ENCODE results near the gene CEP19.
"Not testable (repeated sequence)": the region's sequence is repeated elsewhere in the genome, so short reads cannot be mapped to it uniquely, and the experiment has no call there.

Gene CEP19

GRCh38 chr3:196753201-196753600, 41.2 kb upstream of the CEP19 start:
- DNase-seq (ENCODE audit: extremely low read depth, insufficient read length): no peak
- Histone ChIP-seq H3K4me3 (replicated peaks; ENCODE audit: low read depth, low read length) (no peak overlapping the region), H3K36me3 (ENCODE audit: control insufficient read depth, insufficient read depth, low read length) (peaks cover 2% of the 10 kb centered on the region), H3K27me3 (replicated peaks; ENCODE audit: control insufficient read depth, insufficient read depth, low read length) (no peaks in the 10 kb centered on the region)
- TF ChIP-seq, protein P1, sequence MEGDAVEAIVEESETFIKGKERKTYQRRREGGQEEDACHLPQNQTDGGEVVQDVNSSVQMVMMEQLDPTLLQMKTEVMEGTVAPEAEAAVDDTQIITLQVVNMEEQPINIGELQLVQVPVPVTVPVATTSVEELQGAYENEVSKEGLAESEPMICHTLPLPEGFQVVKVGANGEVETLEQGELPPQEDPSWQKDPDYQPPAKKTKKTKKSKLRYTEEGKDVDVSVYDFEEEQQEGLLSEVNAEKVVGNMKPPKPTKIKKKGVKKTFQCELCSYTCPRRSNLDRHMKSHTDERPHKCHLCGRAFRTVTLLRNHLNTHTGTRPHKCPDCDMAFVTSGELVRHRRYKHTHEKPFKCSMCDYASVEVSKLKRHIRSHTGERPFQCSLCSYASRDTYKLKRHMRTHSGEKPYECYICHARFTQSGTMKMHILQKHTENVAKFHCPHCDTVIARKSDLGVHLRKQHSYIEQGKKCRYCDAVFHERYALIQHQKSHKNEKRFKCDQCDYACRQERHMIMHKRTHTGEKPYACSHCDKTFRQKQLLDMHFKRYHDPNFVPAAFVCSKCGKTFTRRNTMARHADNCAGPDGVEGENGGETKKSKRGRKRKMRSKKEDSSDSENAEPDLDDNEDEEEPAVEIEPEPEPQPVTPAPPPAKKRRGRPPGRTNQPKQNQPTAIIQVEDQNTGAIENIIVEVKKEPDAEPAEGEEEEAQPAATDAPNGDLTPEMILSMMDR (IDR thresholded peaks at IDR 0.05; ENCODE audit: insufficient read depth, low read length, poor library complexity, severe bottlenecking): no peak

DNA sequence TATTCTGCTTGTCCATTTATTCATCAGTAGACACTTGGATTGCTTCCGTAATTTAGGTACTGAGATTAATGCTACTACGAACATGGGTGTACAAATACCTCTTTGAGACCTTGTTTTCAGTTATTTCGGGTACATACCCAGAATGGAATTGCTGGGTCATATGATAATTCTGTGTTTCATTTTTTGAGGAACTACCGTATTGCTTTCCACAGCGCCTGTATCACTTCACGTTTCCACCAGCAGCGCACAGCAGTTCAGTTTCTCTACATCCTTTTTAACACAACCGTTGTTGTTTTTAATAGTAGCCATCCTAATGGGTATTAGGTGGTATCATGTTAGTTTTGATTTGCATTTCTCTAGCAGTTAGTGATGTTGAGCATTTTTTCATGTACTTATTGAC, 37.1 kb upstream of the CEP19 start:
- no peak for DNase-seq (ENCODE audit: extremely low read depth, insufficient read length)
- H3K27me3 ChIP-seq (replicated peaks; ENCODE audit: control insufficient read depth, insufficient read depth, low read length): no peaks in the 10 kb centered on the region
- no peaks in the 10 kb centered on the region for H3K36me3 ChIP-seq (ENCODE audit: control insufficient read depth, insufficient read depth, low read length)
- no peak overlapping the region for H3K4me3 ChIP-seq (replicated peaks; ENCODE audit: low read depth, low read length)
- TF ChIP-seq, protein P1 (IDR thresholded peaks at IDR 0.05; ENCODE audit: insufficient read depth, low read length, poor library complexity, severe bottlenecking): no peak

- not testable (repeated sequence) for H3K4me3 ChIP-seq (replicated peaks; ENCODE audit: low read depth, low read length); H3K36me3 ChIP-seq (ENCODE audit: control insufficient read depth, insufficient read depth, low read length); DNase-seq (ENCODE audit: extremely low read depth, insufficient read length); H3K27me3 ChIP-seq (replicated peaks; ENCODE audit: control insufficient read depth, insufficient read depth, low read length)
Measured at GRCh38 chr3:196743569-196743968, 31.5 kb upstream of the CEP19 start.

DNA sequence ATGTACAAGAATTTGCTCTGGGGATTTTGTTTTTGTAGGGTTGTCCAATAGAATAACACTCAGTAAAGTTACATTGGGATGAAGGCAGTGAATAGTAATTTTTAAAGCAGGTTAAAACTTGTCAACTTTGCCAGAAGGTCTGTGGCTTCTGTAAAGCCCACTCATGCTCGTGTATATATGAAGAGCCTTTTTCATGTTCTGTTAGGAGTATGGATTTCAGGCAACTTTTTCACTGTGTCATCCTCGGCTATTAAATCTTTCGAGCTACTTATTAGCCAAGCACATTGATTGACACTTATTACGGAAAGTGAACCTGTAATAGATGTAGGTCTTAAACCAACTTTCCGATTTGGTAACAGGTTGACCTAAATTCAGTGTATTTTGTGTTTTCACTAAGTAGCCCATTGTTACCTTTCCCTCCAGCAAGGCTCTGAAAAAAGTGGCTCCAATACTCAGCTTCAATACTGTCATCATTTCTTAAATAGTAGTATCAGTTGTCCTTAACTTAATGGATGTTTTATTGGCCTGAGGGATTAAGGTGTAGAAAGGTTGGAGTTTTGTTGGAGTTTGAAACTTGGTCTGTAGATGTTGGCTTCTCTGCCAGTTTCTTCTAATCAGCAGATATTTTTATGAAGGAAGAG, 29.3 kb upstream of the CEP19 start:
- TF ChIP-seq, protein P1 (IDR thresholded peaks at IDR 0.05; ENCODE audit: insufficient read depth, low read length, poor library complexity, severe bottlenecking): no peak
- DNase-seq (ENCODE audit: extremely low read depth, insufficient read length): no peak
- peak overlapping the region; percentile 96 for H3K4me3 ChIP-seq (replicated peaks; ENCODE audit: low read depth, low read length)
- no peaks in the 10 kb centered on the region for H3K27me3 ChIP-seq (replicated peaks; ENCODE audit: control insufficient read depth, insufficient read depth, low read length)
- no peaks in the 10 kb centered on the region for H3K36me3 ChIP-seq (ENCODE audit: control insufficient read depth, insufficient read depth, low read length)

DNA sequence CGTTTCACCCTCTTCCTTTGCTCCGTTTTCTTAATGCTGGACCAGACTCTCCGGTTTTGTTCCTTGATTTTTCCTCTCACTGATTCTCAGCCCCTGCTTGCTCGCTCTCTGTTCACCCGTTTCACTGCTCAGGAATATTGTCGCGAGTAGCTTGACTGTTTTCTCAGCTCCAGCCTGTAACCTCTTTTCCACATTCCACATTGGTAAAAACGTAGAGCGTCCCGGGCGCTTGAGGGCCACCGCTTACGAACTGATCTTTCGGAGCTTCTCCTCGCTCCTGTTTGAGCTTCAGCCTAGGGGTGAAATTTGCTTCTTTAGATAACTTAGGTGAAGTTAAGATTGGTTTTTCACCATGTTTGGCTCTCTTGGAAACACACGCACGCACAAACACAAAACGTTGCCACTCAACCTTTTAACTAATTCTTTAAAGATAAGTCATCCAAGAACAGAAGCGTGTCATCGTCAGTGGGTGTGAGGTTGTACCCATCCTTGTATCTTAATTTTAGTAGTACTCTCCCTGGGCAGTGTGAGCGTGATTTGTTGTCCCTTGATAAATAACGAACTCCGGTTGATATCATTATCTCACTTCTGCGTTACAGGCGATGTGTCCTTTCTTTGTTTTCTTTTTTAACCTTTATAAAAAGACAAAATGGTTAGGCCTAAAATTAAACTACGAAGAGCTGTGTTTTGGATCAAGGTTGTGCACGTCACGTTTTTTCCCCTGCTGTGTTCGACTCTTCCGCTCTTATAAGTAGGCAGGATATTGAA, 28.6 kb upstream of the CEP19 start:
- TF ChIP-seq, protein P1 (IDR thresholded peaks at IDR 0.05; ENCODE audit: insufficient read depth, low read length, poor library complexity, severe bottlenecking): no peak
- Histone ChIP-seq H3K4me3 (replicated peaks; ENCODE audit: low read depth, low read length) (peak overlapping the region; percentile 96), H3K36me3 (ENCODE audit: control insufficient read depth, insufficient read depth, low read length) (no peaks in the 10 kb centered on the region), H3K27me3 (replicated peaks; ENCODE audit: control insufficient read depth, insufficient read depth, low read length) (no peaks in the 10 kb centered on the region)
- DNase-seq (ENCODE audit: extremely low read depth, insufficient read length): no peak

GRCh38 chr3:196739671-196740480, 27.8 kb upstream of the CEP19 start, which contains the start of gene PAK2:
PAK2 (plus strand) TSS chr3:196739857; CDS start chr3:196782647, 42,790 bp downstream.
- TF ChIP-seq, protein P1 (IDR thresholded peaks at IDR 0.05; ENCODE audit: insufficient read depth, low read length, poor library complexity, severe bottlenecking): no peak
- no peaks in the 10 kb centered on the region for H3K27me3 ChIP-seq (replicated peaks; ENCODE audit: control insufficient read depth, insufficient read depth, low read length)
- H3K4me3 ChIP-seq (replicated peaks; ENCODE audit: low read depth, low read length): peak within 1 kb of the TSS; percentile 96
- peak; percentile 93 for DNase-seq (ENCODE audit: extremely low read depth, insufficient read length)
- H3K36me3 ChIP-seq (ENCODE audit: control insufficient read depth, insufficient read depth, low read length): no peaks in the 10 kb centered on the region
